Measurements from ENCODE around the gene FANCC.

DNA sequence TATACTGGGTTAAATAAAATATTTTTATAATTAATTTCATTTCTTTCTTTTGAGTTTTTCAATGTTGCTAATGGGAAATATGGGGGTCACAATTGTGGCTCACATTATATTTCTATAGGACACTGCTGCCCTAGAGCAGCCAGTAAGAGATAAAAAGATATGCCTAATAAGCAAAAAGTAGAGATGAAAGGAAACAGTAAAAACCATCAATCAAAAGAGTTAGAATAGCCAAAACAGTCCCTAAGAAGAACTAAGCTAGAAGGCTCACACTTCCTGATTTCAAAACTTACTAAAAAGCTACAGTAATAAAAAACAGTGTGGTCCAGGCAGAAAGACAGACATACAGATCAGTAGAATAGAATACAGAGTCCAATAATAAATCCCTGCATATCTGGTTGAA, 104.4 kb downstream of the FANCC start:
- TF ChIP-seq FOXA1 (IDR thresholded peaks at IDR 0.05) (no peak), FOXM1 (IDR thresholded peaks at IDR 0.05; ENCODE audit: borderline replicate concordance) (no peak), BHLHE40 (IDR thresholded peaks at IDR 0.05; ENCODE audit: borderline replicate concordance) (no peak), FOXK2 (IDR thresholded peaks at IDR 0.05) (no peak), HDGF (IDR thresholded peaks at IDR 0.05; ENCODE audit: borderline replicate concordance) (no peak), SUZ12 (IDR thresholded peaks at IDR 0.05) (no peak)

Measured in HEK293T (cell line).